Measurements from ENCODE around the gene BBX. TPM values are rescaled to one million over a fixed set of nuclear protein-coding genes. Genes with fewer than 3 reads are reported as not detected.
A peak's percentile ranks its signal among the peaks of the same experiment; 100 is the strongest.

Gene BBX
- total RNA-seq, 1 experiment from 2014 or later: 45.0 TPM

DNA sequence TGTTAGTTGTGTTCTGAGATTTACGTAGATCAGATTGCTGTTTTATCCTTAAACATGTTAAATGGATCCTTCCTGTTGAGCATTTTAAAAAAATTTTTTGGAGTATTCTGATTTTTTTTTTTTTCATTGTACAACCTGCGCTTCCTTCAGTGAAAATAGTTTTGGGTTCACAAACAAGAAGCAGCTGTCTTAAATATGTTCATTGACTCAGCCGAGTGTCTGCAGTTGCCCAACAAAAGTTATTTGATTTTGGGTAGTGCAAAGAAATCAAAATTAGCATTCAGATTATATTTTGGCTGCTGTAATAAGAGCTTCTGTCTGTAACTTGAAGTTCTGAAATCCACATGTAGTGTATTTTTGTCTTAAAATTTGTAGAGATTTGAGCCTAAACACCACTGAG, 148.2 kb downstream of the BBX start:
- CTCF ChIA-PET: interaction anchor here (1.0 to 2.5 kb wide), 3 partner anchors 10 to 82 kb away, joined by 4 to 17 read pairs (median 5); no protein-coding TSS in a partner anchor
- Mint-ChIP-seq H3K27ac (0 out of 2 replicates have a peak overlapping the region, but pooled peaks have one; percentile 14), H3K4me1 (peaks cover 20% of the 10 kb centered on the region), H3K36me3 (no peaks in the 10 kb centered on the region), H3K4me3 (no peak overlapping the region), H3K27me3 (ENCODE audit: low read depth) (no peaks in the 10 kb centered on the region), H3K9me3 (no peaks in the 10 kb centered on the region)
- DNase-seq (ENCODE audit: low spot score) (no peak), ATAC-seq (no peak)
- TF ChIP-seq, protein P1, sequence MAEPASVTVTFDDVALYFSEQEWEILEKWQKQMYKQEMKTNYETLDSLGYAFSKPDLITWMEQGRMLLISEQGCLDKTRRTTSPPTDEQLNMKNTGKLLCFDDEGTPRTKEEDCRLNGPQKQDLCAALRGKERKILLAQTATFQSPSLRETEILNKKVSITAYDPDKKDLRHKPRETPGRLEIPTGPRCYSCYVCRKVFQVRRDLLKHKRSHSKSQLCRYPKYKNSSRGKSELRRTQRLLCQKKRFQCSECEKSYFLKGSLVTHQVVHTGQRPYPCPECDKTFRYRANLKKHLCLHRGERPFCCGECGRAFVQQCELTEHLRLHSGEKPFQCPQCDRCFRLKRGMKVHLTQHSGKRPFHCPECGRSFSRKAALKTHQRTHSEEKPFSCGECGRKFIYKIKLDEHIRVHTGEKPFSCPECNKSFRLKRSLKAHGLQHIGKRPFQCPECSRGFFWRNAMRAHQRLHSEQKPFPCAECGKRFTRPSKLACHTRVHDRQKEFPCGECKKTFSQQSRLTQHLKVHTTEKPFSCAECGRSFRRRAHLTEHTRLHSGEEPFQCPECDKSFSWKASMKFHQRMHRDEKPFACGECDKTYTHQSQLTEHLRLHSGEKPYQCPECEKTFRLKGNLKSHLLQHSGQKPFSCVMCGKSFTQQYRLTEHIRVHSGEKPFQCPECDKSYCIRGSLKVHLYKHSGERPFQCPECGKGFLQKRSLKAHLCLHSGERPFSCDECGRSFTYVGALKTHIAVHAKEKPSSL (CRISPR knock-in tag; conservative IDR thresholded peaks at IDR 0.05): no peak
- TF ChIP-seq NFYB (CRISPR knock-in tag; conservative IDR thresholded peaks at IDR 0.05; ENCODE audit: low read depth) (no peak), NR3C1 (CRISPR knock-in tag; conservative IDR thresholded peaks at IDR 0.05; ENCODE audit: low read depth) (no peak), ZNF219 (CRISPR knock-in tag; IDR thresholded peaks at IDR 0.05; ENCODE audit: borderline replicate concordance) (no peak), ZNF671 (CRISPR knock-in tag; IDR thresholded peaks at IDR 0.05) (no peak), PRRX2 (CRISPR knock-in tag; IDR thresholded peaks at IDR 0.05) (no peak), RORB (CRISPR knock-in tag; IDR thresholded peaks at IDR 0.05) (no peak), OVOL2 (CRISPR knock-in tag; IDR thresholded peaks at IDR 0.05; ENCODE audit: borderline replicate concordance) (no peak), TEAD4 (CRISPR knock-in tag; IDR thresholded peaks at IDR 0.05) (no peak), SP1 (CRISPR knock-in tag; conservative IDR thresholded peaks at IDR 0.05) (no peak), ZBTB21 (CRISPR knock-in tag; IDR thresholded peaks at IDR 0.05; ENCODE audit: borderline replicate concordance) (no peak), EMX1 (CRISPR knock-in tag; IDR thresholded peaks at IDR 0.05) (no peak), KAT7 (CRISPR knock-in tag; IDR thresholded peaks at IDR 0.05; ENCODE audit: borderline replicate concordance) (no peak)
- TF ChIP-seq, protein P2, sequence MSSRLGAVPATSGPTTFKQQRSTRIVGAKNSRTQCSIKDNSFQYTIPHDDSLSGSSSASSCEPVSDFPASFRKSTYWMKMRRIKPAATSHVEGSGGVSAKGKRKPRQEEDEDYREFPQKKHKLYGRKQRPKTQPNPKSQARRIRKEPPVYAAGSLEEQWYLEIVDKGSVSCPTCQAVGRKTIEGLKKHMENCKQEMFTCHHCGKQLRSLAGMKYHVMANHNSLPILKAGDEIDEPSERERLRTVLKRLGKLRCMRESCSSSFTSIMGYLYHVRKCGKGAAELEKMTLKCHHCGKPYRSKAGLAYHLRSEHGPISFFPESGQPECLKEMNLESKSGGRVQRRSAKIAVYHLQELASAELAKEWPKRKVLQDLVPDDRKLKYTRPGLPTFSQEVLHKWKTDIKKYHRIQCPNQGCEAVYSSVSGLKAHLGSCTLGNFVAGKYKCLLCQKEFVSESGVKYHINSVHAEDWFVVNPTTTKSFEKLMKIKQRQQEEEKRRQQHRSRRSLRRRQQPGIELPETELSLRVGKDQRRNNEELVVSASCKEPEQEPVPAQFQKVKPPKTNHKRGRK (CRISPR knock-in tag; IDR thresholded peaks at IDR 0.05; ENCODE audit: borderline replicate concordance): no peak
- TF ChIP-seq, protein P3, sequence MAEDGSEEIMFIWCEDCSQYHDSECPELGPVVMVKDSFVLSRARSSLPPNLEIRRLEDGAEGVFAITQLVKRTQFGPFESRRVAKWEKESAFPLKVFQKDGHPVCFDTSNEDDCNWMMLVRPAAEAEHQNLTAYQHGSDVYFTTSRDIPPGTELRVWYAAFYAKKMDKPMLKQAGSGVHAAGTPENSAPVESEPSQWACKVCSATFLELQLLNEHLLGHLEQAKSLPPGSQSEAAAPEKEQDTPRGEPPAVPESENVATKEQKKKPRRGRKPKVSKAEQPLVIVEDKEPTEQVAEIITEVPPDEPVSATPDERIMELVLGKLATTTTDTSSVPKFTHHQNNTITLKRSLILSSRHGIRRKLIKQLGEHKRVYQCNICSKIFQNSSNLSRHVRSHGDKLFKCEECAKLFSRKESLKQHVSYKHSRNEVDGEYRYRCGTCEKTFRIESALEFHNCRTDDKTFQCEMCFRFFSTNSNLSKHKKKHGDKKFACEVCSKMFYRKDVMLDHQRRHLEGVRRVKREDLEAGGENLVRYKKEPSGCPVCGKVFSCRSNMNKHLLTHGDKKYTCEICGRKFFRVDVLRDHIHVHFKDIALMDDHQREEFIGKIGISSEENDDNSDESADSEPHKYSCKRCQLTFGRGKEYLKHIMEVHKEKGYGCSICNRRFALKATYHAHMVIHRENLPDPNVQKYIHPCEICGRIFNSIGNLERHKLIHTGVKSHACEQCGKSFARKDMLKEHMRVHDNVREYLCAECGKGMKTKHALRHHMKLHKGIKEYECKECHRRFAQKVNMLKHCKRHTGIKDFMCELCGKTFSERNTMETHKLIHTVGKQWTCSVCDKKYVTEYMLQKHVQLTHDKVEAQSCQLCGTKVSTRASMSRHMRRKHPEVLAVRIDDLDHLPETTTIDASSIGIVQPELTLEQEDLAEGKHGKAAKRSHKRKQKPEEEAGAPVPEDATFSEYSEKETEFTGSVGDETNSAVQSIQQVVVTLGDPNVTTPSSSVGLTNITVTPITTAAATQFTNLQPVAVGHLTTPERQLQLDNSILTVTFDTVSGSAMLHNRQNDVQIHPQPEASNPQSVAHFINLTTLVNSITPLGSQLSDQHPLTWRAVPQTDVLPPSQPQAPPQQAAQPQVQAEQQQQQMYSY (CRISPR knock-in tag; IDR thresholded peaks at IDR 0.05): no peak
- TF ChIP-seq, protein P4, sequence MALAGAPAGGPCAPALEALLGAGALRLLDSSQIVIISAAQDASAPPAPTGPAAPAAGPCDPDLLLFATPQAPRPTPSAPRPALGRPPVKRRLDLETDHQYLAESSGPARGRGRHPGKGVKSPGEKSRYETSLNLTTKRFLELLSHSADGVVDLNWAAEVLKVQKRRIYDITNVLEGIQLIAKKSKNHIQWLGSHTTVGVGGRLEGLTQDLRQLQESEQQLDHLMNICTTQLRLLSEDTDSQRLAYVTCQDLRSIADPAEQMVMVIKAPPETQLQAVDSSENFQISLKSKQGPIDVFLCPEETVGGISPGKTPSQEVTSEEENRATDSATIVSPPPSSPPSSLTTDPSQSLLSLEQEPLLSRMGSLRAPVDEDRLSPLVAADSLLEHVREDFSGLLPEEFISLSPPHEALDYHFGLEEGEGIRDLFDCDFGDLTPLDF (CRISPR knock-in tag; IDR thresholded peaks at IDR 0.05): no peak
- TF ChIP-seq, protein P5, sequence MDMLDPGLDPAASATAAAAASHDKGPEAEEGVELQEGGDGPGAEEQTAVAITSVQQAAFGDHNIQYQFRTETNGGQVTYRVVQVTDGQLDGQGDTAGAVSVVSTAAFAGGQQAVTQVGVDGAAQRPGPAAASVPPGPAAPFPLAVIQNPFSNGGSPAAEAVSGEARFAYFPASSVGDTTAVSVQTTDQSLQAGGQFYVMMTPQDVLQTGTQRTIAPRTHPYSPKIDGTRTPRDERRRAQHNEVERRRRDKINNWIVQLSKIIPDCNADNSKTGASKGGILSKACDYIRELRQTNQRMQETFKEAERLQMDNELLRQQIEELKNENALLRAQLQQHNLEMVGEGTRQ (CRISPR knock-in tag; IDR thresholded peaks at IDR 0.05): no peak
- TF ChIP-seq, protein P6, sequence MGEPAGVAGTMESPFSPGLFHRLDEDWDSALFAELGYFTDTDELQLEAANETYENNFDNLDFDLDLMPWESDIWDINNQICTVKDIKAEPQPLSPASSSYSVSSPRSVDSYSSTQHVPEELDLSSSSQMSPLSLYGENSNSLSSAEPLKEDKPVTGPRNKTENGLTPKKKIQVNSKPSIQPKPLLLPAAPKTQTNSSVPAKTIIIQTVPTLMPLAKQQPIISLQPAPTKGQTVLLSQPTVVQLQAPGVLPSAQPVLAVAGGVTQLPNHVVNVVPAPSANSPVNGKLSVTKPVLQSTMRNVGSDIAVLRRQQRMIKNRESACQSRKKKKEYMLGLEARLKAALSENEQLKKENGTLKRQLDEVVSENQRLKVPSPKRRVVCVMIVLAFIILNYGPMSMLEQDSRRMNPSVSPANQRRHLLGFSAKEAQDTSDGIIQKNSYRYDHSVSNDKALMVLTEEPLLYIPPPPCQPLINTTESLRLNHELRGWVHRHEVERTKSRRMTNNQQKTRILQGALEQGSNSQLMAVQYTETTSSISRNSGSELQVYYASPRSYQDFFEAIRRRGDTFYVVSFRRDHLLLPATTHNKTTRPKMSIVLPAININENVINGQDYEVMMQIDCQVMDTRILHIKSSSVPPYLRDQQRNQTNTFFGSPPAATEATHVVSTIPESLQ (CRISPR knock-in tag; IDR thresholded peaks at IDR 0.05): no peak
- POLR2A ChIA-PET: no interaction called here

Measured in WTC11 (cell line).